ENCODE measurements around the gene HSD17B14.

DNA sequence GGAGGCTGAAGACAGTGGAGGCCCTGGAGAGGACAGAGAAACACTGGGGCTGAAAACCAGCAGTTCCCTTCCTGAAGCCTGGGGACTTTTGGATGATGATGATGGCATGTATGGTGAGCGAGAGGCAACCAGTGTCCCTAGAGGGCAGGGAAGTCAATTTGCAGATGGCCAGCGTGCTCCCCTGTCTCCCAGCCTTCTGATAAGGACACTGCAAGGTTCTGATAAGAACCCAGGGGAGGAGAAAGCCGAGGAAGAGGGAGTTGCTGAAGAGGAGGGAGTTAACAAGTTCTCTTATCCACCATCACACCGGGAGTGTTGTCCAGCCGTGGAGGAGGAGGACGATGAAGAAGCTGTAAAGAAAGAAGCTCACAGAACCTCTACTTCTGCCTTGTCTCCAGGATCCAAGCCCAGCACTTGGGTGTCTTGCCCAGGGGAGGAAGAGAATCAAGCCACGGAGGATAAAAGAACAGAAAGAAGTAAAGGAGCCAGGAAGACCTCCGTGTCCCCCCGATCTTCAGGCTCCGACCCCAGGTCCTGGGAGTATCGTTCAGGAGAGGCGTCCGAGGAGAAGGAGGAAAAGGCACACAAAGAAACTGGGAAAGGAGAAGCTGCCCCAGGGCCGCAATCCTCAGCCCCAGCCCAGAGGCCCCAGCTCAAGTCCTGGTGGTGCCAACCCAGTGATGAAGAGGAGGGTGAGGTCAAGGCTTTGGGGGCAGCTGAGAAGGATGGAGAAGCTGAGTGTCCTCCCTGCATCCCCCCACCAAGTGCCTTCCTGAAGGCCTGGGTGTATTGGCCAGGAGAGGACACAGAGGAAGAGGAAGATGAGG lies 37.4 kb upstream of the HSD17B14 start:
- TF ChIP-seq, protein P1, sequence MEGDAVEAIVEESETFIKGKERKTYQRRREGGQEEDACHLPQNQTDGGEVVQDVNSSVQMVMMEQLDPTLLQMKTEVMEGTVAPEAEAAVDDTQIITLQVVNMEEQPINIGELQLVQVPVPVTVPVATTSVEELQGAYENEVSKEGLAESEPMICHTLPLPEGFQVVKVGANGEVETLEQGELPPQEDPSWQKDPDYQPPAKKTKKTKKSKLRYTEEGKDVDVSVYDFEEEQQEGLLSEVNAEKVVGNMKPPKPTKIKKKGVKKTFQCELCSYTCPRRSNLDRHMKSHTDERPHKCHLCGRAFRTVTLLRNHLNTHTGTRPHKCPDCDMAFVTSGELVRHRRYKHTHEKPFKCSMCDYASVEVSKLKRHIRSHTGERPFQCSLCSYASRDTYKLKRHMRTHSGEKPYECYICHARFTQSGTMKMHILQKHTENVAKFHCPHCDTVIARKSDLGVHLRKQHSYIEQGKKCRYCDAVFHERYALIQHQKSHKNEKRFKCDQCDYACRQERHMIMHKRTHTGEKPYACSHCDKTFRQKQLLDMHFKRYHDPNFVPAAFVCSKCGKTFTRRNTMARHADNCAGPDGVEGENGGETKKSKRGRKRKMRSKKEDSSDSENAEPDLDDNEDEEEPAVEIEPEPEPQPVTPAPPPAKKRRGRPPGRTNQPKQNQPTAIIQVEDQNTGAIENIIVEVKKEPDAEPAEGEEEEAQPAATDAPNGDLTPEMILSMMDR (IDR thresholded peaks at IDR 0.05; ENCODE audit: low read depth, low read length): no peak
- TF ChIP-seq, protein P2, sequence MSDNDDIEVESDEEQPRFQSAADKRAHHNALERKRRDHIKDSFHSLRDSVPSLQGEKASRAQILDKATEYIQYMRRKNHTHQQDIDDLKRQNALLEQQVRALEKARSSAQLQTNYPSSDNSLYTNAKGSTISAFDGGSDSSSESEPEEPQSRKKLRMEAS (IDR thresholded peaks at IDR 0.05; ENCODE audit: low read depth, low read length): no peak

All from NB4 (cell line).